NCI-H1105 treated with DMSO at 0.1 percent for 48 hours (cell line): ENCODE data around the gene FASTK.

Source experiments
- DNase-seq: peaks from one replicate; lab custom pipeline; 2025; lab: John Stamatoyannopoulos, UW

Gene FASTK

DNA sequence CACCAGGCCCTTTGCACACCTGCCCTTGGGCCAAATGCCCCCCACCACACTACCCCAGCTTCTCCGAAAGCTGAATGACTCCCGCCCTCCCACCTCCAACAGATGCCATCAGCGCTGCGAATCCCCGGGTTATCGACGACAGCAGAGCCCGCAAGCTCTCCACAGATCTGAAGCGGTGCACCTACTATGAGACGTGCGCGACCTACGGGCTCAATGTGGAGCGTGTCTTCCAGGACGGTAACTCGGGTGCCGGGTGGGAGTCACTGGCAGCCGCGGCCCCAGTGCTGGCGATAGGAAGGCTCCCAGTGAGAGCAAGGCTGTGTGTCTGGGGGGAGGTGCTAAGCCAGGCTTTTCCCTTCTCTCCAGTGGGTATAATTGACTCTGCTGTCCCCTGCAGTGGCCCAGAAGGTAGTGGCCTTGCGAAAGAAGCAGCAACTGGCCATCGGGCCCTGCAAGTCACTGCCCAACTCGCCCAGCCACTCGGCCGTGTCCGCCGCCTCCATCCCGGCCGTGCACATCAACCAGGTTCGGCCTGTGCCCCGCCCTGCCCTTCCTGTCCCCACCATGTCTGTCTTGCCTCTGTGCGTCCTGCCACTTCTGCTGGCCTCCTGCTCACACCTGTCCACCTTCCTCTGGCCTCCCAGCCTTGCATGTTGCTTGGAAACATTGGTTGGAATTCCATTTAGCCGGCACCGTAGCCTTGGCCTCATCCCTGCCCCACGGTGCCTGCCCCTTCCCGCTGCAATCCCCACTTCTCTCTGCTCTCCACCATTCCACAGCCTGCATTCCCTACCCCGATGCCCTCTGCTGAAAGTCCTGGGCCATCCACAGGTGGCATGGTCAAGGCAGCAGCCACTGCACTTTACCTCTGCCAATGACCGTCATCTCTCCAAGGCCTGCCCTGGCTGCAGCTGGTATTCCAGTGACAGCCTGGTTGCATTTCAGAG is 37.8 kb upstream of the FASTK start:
- no peak for DNase-seq

DNA sequence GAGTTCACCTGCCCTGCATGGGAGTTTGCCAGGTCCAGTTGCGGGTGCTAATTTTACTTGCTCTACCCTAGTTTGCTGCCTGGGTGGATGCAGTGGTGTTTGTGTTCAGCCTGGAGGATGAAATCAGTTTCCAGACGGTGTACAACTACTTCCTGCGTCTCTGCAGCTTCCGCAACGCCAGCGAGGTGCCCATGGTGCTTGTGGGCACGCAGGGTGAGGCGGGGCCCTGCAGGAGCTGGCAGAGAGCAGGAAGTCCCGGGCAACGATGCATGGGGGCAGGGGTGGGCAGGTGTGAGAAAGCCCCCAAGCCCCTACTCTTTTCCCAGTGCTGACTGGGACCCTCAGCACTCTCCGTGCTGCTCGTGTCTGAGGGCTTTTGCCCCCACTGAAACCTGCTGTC is 37.0 kb upstream of the FASTK start:
- DNase-seq = no peak

DNA sequence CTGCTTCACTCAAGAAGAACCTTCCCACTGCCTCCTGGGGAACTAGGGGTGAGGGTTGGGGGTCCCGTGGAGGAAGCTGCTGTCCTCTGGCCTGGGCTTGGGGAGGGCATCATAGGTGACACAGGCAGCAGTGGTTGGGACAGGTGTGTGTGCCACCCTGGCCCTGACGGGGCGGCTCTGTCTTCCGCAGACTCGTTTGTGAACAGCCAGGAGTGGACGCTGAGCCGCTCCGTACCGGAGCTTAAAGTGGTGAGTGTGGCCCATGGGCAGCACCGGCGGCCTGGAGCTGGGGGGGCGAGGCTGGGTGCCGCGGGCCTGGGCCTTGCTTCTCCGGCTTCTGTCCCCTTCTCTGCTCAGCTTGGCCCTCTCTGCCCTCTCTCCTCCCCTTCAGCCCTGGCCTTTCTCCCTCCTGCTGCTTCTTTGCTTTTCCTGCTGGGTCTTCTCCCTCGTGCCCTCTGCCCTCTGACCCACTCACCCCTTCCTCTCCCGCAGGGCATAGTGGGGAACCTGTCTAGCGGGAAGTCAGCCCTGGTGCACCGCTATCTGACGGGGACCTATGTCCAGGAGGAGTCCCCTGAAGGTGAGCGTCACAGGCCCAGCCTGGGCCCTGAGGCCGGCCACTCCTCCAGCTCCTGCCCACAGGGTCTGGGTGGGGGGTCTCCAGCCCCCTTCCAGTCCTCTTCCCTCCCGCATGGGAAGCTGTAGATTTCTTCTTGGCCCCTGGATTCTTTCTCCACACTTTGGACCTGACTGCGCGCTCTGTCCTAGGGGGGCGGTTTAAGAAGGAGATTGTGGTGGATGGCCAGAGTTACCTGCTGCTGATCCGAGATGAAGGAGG is 36.2 kb upstream of the FASTK start:
- no peak for DNase-seq

DNA sequence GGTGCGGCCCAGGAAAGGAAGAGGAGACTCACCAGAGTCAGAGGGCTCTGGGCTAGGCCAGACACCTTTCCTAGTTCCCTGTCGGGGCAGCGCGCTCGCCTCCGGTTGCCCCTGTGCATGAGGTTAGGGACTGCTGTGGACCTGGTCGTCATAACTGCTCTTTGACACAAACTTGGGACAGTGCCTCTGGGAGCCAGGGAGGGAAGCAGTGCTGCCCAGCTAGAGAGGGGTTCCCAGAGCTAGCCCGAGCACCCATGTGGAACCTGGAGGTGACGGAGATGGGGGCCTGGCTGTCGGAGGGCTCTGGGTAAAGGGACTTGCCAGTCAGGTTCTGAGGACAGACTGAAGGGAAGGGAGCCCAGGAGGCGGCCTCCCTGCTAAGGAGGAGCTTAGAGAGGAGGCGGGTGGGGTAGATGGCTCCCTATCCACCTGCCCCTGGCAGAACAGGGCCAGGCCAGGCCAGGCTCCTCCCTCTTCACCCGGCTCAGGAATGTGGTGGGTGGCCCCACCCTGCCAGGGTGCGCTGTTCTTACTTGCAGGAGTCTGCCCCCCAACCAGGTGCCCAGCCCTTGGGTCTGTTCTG is 35.3 kb upstream of the FASTK start:
- no peak for DNase-seq

DNA sequence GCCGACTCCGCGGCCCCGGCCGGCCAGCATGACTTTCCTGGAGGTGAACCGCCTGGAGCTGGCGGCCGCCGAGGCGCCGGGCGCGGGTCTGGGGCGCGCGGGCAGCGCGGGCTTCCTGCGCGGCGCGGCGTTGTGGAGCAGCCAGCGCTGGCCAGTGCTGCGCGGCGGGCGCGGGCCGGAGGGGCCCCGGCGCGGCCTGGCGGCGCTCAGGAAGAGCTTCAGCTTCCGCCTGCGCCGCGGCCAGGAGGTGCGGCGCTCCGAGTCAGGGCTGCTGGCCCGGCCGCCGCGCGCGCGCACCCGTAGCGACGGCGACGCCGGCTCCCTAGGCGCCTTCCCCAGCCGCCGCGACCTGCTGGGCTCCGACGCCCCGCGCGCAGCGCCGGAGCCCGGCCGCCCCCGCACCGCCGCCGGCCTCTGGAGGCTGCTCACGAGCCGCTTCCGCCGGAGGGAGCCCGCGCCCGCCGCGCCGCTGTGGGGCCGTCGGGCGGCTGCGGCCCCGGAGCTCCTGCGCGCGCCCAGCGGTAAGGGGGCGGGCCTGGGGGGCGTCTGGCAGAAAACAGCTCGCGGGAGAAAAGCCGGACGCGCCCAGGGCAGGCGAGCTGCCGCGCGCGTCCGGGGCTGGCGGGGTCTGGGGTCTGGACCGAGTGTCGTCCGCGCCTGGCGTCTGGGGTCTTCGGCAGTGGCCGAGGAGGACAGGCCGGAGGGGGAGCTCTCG is 34.7 kb upstream of the FASTK start:
- DNase-seq = no peak

DNA sequence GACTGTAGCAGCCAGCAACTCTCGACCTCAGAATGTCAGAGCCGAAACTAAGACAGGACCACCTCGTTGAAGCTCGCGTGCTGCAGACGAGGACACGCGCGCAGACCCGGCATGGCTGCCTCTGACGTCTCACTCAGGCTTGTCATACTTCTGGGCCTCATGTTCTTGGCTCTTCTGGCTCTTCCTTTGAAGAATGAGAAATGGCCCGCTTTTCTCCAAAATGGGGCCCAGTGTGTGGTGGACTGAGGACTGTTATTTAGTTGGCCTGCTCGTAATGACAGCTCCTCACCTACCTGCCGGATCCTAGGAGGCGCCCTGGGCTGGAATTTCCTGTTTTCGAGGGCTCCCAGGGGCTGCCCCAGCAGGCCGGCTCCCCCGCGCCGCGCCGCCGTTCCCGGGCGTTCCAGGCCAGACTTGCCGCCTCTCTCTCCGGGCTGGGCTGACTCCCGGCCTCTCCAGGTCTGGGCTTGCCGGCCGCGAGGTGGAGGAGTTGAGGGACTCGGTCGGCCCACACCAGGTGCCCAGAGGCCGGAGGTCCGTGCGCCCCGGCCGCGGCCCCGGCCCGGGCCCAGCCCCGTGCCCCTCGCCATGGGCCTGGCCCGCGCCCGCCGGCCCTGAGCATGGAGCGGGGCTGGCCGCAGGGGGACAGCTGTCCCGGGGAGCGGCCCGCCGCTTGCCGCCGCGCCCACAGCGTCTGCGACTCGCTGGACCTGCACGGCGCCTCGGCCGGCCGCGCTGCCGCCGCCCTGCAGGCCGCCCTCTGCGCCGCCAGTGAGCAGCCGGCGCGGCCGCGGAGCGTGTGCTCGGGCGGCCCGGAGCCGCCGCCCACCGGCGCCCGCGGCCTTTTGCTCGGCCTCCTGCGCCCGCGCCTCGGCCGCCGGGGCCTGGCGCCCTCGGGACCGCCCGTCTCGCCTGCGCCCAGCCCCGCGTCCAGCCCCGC is 33.8 kb upstream of the FASTK start:
- DNase-seq = no peak

DNA sequence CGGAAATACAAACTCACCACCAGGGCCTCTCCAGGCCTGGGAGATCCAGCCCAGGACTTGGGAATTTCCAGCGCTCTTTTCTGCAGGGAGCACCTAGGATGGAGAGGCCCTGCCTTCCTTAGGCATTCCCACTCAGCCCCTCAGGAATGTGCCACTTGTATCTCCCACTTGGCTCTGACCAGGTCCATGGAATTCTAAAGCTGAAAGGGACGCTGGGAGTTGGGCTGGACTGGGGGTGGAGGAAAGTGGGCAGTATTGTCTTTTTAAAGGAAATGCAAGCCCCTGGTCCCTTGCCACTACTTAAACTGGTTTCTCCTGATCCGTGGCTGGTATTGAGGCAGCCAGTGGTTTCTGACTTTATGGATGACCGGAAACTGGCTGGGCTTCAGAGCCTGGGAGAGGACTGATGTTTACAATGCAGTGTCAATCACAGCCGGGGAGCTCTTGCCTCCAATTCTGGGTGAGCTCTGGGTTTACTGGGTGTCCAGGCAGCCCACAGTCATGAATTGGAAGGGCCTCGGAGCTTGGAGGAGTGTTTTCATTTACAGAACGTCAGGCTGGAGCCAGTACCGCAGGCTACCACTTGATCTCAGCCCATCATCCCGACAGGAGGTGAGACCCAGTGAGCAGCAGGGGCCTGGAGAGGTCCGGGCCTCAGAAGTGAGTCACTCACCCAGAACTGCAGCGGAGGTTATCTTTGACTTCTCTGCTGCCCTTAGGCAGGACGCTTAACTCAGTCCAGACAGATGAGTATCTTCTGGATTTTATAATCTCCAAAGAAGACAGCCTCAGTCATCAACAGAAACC is 32.9 kb upstream of the FASTK start:
- DNase-seq = no peak

DNA sequence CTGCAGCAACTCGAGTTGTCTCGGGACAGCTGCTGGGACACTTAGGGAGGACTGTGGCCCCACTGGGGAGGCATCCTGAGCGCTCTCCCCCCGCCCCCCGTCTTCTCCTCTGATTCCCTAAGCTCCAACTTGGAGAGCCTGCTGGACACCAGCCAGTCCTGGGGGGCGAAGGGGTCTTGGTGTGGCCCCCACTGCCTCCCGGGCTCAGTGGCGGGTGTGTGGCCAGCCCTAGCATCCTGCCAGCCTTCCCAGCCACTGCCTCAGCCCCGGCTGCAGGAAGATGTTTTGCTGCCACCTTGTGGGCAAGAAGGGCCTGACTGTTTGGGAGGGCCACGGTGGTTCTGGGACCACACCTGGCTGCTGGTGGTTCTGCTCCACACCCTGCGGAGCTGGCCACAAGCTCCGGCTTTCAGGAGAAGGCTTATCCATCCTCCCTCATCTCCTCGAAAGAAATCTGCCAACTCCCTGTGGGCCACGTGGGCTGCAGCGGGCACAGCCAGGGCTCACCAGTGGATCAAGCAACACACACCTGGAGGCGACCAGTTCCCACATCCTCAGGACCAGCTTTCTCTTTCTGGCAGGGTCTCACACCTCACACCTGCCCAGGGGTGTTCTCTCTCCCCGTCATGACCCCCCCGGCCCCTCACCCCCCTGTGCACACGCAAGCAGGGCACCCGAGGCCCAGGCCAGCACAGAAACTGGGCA is 30.5 kb upstream of the FASTK start:
- DNase-seq = peak; percentile 24

DNA sequence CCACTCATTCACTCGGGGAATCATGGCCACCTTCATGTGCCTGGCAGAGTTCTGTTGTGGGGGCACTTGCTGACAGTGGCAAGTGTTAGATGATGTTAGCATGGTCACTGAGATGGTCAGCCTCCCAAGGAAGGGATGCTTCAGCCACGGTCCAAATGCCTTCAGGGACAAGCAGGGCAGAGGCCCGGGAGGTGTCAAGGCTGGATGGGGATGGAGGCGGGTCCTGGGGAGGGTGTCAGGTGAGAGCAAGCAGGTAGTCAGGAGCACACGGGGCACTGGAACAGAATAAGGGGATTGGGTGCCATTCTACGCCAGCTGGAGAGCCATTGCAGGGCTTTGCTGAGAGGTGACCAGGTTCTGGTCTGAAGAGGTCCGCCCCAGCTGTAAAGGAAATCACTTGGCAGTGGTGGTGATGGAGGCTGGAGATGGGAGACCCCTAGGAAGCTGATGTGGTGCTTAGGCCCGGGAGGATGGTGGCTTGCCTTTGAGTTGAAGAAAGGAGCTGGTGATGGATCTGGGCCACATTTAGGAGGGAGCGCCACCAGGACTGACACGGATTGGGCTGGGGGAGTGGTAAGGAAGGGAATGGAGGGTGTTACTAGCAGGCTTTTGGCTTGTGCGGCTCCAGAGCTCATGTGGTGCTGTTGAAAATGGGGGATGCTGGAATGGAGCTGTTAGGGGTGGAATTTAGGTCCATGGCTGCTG is 29.8 kb upstream of the FASTK start:
- no peak for DNase-seq

DNA sequence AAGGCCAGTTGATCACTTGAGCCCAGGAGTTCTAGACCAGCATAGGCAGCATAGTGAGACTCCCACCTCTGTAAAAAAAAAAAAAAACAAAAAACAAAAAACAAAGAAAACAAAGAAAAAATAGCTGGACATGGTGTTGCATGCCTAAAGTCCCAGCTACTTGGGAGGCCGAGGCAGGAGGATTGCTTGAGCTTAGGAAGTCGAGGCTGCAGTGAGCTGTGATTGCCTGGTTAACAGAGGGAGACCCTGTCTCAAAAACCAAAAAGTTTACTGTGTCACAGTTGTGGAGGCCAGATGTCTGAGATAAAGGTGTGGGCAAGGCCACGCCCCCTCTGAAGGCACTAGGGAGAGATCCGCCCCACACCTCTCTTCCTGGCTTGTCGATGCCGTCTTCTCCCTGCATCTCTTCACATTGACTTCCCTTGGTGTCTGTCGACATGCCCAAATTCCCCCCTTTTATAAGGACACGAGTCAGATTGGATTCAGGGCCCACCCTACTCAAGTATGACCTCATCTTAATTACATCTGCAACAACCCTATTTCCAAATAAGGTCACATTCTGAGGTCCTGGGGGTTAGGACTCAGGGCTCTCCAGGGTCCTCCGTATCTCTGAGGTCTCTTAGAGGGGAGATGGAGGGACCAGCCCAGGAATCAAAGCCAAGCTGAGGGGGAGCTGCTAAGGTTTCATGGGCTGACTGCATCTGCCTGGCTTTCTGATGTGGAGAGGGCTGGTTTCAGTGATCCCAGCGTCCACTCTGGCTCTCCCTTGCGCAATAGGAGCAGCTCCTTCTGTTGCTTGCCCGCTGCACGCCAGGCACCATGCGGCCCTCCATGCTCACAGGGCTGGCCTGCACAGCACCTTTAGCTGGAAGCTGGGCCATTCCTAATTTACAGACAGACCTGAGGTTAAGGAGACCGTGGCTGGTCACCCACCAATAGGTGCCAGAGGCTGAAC is 28.8 kb upstream of the FASTK start:
- no peak for DNase-seq

DNA sequence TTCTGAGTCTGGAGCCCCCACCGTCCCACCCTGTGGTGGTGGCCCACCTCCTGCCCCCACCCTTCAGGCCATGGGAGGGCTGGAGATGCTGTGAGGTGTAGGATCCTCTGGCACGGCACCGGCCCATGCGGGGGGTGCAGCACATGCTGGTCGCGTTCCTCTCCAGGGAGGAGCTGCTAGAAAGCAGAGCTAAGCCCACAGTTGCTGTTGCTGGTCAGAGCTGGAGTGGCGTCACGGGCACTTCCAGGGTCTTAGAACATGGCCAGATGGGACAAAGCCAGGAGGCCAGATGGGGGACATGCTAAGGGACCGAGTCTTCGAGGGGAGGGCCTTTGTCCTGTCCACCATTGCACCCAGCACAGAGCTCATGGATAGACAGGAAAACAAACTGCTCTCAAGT is 27.3 kb upstream of the FASTK start:
- no peak for DNase-seq

DNA sequence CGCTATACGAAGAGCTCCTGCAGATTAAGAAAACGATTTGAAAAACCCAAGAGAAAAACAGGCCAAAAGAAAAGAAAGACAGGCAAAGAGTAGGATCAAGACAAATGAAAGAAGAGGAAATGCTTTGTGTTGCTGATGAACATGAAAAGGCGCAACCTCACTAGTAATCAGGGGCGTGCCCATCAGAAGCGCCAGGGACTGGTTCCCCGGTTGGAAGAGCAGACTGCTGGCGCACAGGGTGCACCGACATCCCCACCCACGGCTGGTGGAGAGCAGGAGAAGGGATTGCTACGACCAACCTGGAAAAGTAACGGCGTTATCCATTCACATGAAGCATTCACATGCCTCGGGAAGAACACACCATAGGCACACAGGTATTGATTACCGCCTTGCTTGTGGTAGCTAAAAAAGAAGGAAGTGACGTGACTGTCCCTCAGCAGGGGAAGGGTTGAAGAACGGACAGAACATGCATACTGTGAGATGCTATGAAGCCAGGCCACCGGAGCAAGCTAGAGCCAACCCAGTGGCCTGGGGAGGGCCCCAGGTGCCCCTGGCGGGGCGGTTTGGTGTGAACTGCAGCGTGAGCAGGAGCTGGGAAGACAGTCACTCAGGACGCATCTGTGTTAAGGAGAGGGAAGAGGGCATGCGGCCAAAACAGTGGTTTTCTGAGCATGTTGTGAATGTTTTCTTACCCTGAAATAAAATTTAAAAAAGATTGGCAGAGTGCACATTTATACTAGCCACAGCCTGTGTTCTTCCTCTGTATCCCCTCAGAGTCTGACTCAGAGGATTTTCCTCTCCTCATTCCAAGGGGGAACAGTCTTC is 24.0 kb upstream of the FASTK start:
- no peak for DNase-seq

DNA sequence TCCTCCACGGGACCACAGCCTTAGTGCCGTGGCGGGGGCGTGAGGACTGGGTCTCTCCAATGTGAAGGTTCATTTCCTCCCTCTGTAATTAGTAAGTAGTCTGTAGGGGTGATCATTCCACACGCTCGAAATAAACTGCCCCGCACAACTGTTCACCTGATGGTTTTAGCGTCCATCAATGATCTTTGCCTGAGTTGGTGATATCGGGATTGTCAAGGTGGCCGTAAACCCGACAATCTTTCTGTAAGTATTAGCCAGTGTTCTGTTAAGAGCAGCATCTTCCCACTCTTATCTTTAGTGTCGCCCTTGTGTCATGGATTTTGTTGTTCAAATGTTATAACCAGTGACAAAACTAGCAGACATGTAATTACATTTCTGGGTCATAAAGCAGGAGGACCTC is 23.4 kb upstream of the FASTK start:
- DNase-seq = no peak

DNA sequence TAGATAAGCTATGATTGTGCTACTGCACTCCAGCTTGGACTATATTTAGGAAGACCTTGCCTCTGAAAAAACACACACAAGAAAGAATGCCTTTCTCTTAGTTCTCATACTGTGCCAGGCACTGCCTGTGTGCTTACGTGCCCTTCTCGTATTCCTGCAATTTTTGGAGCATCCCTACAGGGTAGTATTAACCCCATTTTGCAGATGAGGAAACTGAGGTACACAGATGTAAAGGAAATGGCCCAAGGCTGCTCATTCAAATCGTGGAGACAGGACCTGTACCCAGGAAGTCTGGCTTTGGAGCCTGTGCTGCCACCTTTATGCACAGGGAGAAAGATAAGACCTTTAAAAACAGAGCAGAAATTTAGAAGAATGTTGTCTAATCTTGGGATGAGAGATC is 22.4 kb upstream of the FASTK start:
- DNase-seq = no peak

DNA sequence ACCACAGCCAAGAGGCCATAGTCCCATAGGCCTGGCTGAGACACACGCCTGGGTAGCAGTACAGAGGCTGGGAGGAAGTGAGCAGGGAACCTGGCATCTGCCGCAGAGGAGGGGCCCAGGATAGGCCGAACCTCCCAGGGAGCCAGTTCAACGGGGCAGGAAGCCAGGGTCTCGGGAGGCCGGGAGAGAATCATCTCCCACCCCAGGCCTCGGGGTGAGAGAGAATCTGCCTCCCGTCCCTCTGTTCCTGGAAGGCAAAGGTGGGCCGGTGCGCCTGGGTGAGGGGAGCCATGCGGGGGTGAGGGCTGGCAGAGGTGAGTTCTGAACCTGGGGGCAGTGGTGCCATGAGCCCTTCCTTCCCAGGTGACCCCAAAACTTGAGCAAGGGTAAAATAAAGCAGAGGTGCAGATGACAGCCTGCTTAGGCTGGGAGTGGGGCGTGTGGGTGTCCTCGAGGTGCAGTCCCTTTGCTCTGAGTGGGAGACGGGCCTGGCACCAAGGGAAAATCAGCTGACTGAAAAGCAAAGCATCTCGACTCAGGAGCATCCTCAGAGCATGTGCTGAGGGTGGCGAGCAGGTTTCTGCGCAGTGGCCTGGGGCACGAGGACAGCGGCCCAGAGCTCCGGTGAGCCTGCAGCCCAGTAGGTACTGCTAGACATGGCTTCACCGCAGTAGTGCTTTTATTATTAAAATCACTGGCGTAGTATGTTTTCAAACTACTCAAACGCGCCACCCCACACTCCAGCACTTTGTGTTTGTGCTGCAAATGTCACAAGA is 21.2 kb upstream of the FASTK start:
- DNase-seq = no peak

DNA sequence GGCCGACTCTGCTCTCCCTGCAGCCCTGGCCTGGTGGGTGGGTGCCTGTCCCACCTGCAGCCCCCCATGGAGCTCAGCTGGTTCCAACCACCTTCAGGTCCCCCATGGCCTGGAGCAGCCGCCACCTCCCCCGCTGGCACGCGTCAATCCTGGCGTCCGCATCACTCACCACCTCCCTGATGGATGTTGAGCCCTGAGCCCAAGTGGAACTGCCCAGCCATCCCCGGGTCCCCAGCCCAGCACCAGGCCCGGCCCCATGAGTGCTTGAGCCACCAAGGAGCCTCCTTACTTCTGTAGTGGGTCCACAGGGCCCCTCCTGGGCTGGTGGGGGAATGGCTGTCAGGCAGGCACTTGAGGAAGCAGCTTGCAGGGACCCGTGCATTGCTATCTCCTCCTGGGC is 20.3 kb upstream of the FASTK start:
- no peak for DNase-seq
